GM12801 (cell line): ENCODE data around the gene GLIPR2.

Experiments
- CTCF ChIP-seq: IDR thresholded peaks from one replicate; pipeline ENCODE4 v1.5.1; 2011; ENCODE audit warnings: control low read depth; ENCODE audit not compliant: insufficient read length; ENCODE audit errors: extremely low read depth

Gene GLIPR2

GRCh38 chr9:36141761-36142160 lies 5.2 kb downstream of the GLIPR2 start:
- TF ChIP-seq CTCF = no peak

- TF ChIP-seq CTCF = no peak
Measured at GRCh38 chr9:36142510-36143244, 6.1 kb downstream of the GLIPR2 start.

GRCh38 chr9:36143245-36143641 lies 6.7 kb downstream of the GLIPR2 start:
- TF ChIP-seq CTCF = no peak

GRCh38 chr9:36144309-36145232 lies 8.0 kb downstream of the GLIPR2 start:
- no peak for TF ChIP-seq CTCF

GRCh38 chr9:36145970-36146369 lies 9.4 kb downstream of the GLIPR2 start:
- TF ChIP-seq CTCF = no peak

GRCh38 chr9:36146651-36147050 lies 10.1 kb downstream of the GLIPR2 start:
- no peak for TF ChIP-seq CTCF

GRCh38 chr9:36147441-36148175 lies 11.1 kb downstream of the GLIPR2 start:
- TF ChIP-seq CTCF = no peak
